HG02642 (cell line): Measurements from ENCODE around the gene CHURC1.

Experiments used
- ATAC-seq: cut with Tn5 transposase; IDR thresholded peaks from one replicate; pipeline ENCODE4 v1.9.1; 2021; ENCODE audit warnings: mild to moderate bottlenecking; ENCODE audit not compliant: unreplicated experiment, poor library complexity

The CHURC1 gene

DNA sequence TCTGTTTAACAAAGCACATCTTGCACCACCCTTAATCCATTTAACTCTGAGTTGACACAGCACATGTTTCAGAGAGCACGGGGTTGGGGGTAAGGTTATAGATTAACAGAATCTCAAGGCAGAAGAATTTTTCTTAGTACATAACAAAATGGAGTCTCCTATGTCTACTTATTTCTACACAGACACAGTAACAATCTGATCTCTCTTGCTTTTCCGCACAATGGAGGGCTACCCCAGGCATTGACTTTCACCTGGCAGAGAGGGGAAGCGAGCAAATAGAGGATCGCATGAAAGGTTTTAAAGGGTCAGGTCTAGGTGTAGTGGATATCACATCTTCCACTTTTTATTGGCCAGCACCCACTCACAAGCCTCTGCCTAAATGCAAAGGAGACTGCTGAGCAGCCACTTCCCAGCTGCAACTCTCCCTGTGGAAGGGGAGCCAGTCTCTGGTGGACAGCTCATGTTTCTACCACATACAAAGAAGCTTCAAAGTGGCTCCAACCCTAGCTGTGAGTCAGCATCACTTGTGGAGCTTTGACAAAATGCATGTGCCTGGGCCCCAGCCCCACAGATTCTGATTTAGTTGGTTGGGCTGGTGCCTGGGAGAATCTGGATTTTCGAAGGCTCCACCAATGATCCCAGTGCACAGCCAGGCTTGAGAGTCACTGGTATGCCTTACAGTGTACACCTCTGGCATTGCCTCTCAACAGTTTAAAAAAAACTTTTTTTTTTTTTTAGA is 65.2 kb downstream of the CHURC1 start:
- no peak for ATAC-seq

DNA sequence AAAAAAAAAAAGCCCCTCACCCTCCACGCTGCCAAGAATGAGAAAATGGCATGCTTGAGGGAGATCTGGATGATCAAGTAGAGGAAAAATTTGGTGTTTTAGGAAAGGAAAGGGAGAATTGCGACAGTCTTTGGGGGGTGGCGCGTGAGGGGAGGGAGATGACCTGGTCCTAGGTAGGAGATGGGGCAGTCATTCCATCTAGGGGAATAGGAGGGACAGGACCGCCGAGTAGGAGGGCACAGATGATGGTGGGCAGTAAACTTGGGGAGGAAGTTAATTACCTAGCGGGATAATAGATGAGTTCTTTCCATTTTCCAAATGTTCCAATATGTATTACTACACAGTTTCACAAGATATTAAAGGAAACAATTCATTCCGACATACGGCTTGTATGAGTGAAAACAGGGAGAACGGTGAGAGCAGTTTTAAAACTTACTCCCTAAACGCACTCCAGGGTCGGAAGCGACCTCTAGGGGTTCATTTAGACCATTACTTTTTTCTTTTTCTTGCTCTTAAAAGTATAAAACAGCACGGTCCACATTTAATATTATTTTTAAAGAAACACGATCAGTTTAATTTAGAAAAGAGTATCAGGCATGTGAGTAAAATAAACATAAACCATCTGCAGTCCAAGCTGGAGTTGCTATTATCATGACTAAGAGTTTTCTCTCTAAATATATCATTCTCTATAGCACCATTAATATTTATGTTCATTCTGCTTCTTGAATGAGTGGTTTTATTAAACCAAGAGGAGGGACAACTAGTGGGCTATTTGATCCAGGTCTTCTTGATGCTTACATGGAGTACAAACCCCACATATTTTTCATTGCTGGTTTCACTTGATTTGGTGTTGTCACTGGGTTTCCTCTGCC is 69.4 kb downstream of the CHURC1 start:
- no peak for ATAC-seq
